ENCODE results near the gene ADGRL1. TPM values are rescaled to one million over a fixed set of nuclear protein-coding genes. Genes with fewer than 3 reads are reported as not detected.
A peak's percentile ranks its signal among the peaks of the same experiment; 100 is the strongest.
"Not testable (repeated sequence)": the region's sequence is repeated elsewhere in the genome, so short reads cannot be mapped to it uniquely, and the experiment has no call there.

ADGRL1 gene
- total and polyA plus RNA-seq, 2 donors (not counting 1 experiment from before 2014, with no cell fraction given), result 1.7 to 3.5 TPM

GRCh38 chr19:14198384-14199376 is 7.3 kb downstream of the ADGRL1 start:
- no peak overlapping the region for H3K4me2 ChIP-seq (ENCODE audit: extremely low read depth, insufficient read depth, low read length)
- TF ChIP-seq CTCF (conservative IDR thresholded peaks at IDR 0.05 in 1 of 2, IDR thresholded peaks at IDR 0.05 in 1 of 2; ENCODE audit: low read depth in 1 of 2, low read length in 2 of 2) (peak in 1 of 2 donors; percentile 27), EZH2 (IDR thresholded peaks at IDR 0.05; ENCODE audit: low read length, missing control alignments) (no peak)
- H4K20me1 ChIP-seq (ENCODE audit: control insufficient read depth, extremely low read depth, insufficient read depth, low read length), result no peaks in the 10 kb centered on the region
- no peaks in the 10 kb centered on the region for H3K27me3 ChIP-seq (ENCODE audit: control insufficient read depth, insufficient read depth, low read length)
- H3K36me3 ChIP-seq (ENCODE audit: control insufficient read depth, insufficient read depth, low read length), result no peaks in the 10 kb centered on the region
- H3K79me2 ChIP-seq (ENCODE audit: control insufficient read depth, insufficient read depth, low read length), result no peaks in the 10 kb centered on the region
- H2AFZ ChIP-seq (ENCODE audit: low read length), result no peak overlapping the region
- no peak overlapping the region for H3K27ac ChIP-seq (ENCODE audit: insufficient read depth, low read length)
- DNase-seq (ENCODE audit: low read depth in 2 of 2), result peak in 1 of 2 donors; percentile 43
- H3K4me1 ChIP-seq (ENCODE audit: control insufficient read depth, extremely low read depth, insufficient read depth, low read length), result no peaks in the 10 kb centered on the region
- no peak overlapping the region for H3K4me3 ChIP-seq (replicated peaks in 1 of 4; ENCODE audit: control extremely low read depth in 1 of 4, insufficient read depth in 1 of 4, low read depth in 3 of 4, low read length in 4 of 4)
- no peaks in the 10 kb centered on the region for H3K9me3 ChIP-seq (ENCODE audit: control insufficient read depth, insufficient read depth, low read depth, low read length)
- no peak overlapping the region for H3K9ac ChIP-seq (ENCODE audit: insufficient read depth, low read length)

DNA sequence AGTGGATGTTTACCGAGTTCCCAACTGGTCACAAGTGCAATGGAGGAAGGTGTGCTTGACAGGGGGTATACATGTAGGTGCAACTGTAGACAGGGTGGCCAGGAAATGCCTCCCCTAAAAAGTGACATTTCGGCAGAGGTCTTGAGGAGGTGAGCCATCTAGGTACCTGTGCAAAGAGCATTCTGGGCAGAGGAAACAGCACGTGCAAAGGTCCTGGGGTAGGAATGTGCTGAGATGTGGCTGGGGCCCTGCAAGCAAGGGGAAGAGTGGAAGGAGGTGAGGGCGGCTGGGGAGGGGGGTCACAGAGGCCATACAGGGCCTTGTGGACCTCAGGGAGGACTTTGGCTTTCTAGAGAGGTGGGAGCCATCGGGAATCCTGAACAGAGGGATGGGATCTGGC is 8.1 kb downstream of the ADGRL1 start:
- no peak overlapping the region for H2AFZ ChIP-seq (ENCODE audit: low read length)
- no peaks in the 10 kb centered on the region for H3K9me3 ChIP-seq (ENCODE audit: control insufficient read depth, insufficient read depth, low read depth, low read length)
- TF ChIP-seq CTCF (conservative IDR thresholded peaks at IDR 0.05 in 1 of 2, IDR thresholded peaks at IDR 0.05 in 1 of 2; ENCODE audit: low read depth in 1 of 2, low read length in 2 of 2), result no peak
- no peak for DNase-seq (ENCODE audit: low read depth in 2 of 2)
- H4K20me1 ChIP-seq (ENCODE audit: control insufficient read depth, extremely low read depth, insufficient read depth, low read length), result no peaks in the 10 kb centered on the region
- no peak overlapping the region for H3K9ac ChIP-seq (ENCODE audit: insufficient read depth, low read length)
- no peaks in the 10 kb centered on the region for H3K27me3 ChIP-seq (ENCODE audit: control insufficient read depth, insufficient read depth, low read length)
- no peak overlapping the region for H3K27ac ChIP-seq (ENCODE audit: insufficient read depth, low read length)
- no peak overlapping the region for H3K4me2 ChIP-seq (ENCODE audit: extremely low read depth, insufficient read depth, low read length)
- H3K79me2 ChIP-seq (ENCODE audit: control insufficient read depth, insufficient read depth, low read length), result no peaks in the 10 kb centered on the region
- no peaks in the 10 kb centered on the region for H3K4me1 ChIP-seq (ENCODE audit: control insufficient read depth, extremely low read depth, insufficient read depth, low read length)
- H3K4me3 ChIP-seq (replicated peaks in 1 of 4; ENCODE audit: control extremely low read depth in 1 of 4, insufficient read depth in 1 of 4, low read depth in 3 of 4, low read length in 4 of 4), result no peak overlapping the region
- no peaks in the 10 kb centered on the region for H3K36me3 ChIP-seq (ENCODE audit: control insufficient read depth, insufficient read depth, low read length)

DNA sequence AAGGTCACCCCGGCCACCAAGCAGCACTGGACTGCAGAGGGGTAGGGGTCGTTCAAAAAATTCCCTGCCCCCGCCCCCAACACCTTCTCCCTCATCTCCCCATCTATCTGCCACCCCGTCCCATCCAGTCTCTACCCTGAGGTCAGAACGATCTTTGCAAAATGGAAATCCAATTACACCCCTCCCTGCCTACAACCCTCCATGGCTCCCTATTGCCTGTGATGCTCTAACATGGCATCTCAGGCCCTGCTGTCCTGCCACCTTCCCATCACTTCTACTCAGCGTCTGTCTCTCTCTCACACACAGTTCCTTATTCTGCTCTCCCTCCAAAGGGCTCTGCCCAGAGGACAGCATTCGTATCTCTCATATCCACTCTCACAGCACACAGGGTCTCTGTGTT is 8.7 kb downstream of the ADGRL1 start:
- H3K4me2 ChIP-seq (ENCODE audit: extremely low read depth, insufficient read depth, low read length); H3K4me3 ChIP-seq (replicated peaks in 1 of 4; ENCODE audit: control extremely low read depth in 1 of 4, insufficient read depth in 1 of 4, low read depth in 3 of 4, low read length in 4 of 4); H3K4me1 ChIP-seq (ENCODE audit: control insufficient read depth, extremely low read depth, insufficient read depth, low read length); H4K20me1 ChIP-seq (ENCODE audit: control insufficient read depth, extremely low read depth, insufficient read depth, low read length); H3K9me3 ChIP-seq (ENCODE audit: control insufficient read depth, insufficient read depth, low read depth, low read length); H3K27me3 ChIP-seq (ENCODE audit: control insufficient read depth, insufficient read depth, low read length); H3K27ac ChIP-seq (ENCODE audit: insufficient read depth, low read length); H3K9ac ChIP-seq (ENCODE audit: insufficient read depth, low read length); H2AFZ ChIP-seq (ENCODE audit: low read length); H3K79me2 ChIP-seq (ENCODE audit: control insufficient read depth, insufficient read depth, low read length); H3K36me3 ChIP-seq (ENCODE audit: control insufficient read depth, insufficient read depth, low read length); DNase-seq (ENCODE audit: low read depth in 2 of 2): not testable (repeated sequence)
